ENCODE results near the gene SESTD1.

The SESTD1 gene

GRCh38 chr2:179193759-179194394, 70.8 kb downstream of the SESTD1 start:
- no peak overlapping the region for H3K4me3 ChIP-seq (ENCODE audit: low read depth, low read length)

GRCh38 chr2:179191110-179191509, 73.5 kb downstream of the SESTD1 start:
- no peak overlapping the region for H3K4me3 ChIP-seq (ENCODE audit: low read depth, low read length)

DNA sequence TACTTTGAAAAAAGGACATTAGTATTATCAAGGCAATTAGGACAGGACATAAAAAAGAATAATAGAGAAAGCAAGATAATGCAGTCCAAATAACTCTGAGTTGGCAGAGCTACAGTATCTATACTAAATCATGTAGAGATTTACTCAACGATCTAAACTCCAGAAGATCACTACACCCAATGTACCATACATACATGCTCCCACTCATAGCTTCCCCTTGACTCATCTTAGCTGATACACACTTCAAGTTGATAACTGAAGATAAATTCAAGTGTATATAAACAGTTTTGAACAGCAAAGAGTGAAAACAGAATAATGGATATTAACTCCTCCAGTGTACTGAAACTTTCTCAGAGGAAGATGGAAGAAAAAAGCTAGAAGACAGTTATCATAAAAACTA, 78.5 kb downstream of the SESTD1 start:
- no peak overlapping the region for H3K4me3 ChIP-seq (ENCODE audit: low read depth, low read length)

DNA sequence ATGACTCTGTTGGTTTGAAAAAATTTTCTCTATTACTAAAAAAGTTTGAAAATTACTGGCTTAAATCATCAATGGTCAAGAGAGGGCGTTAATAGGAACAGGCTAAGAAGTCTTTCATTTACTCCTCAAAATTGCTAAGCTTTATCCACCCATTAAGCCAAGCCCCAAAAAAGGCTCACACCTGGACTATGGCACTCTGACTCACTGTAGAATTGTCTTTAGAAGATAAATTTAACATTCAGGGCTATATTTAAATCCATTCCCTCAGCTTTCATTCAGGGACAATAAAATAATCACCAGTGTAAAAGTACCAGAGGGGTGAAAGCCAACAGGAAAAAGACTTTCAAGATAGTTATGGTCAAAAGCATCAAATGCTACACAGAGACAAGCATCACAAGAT, 80.0 kb downstream of the SESTD1 start:
- no peak overlapping the region for H3K4me3 ChIP-seq (ENCODE audit: low read depth, low read length)

- H3K4me3 ChIP-seq (ENCODE audit: low read depth, low read length): no peak overlapping the region
These were observed 83.6 kb downstream of the SESTD1 start for GRCh38 chr2:179181002-179181401.

- H3K4me3 ChIP-seq (ENCODE audit: low read depth, low read length): no peak overlapping the region
These were observed 84.4 kb downstream of the SESTD1 start for GRCh38 chr2:179180242-179180641.

DNA sequence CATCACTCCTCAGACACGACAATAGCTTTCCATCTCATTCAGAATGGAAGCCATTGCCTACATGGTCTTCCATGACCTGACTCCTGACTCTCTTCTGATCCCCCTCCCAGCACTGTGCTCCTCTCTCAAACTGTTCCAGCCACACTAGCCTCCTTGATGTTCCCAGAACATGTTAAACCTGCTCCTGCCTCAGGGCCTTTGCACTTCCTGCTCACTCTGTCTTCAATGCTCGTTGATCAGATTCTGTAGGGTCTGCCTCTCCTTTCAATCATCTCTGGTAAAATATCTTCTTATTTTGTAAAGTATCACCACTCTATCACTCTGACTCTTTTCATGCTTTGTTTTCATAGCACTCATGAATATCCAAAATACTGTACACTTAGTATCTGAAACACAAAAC, 84.9 kb downstream of the SESTD1 start:
- no peak overlapping the region for H3K4me3 ChIP-seq (ENCODE audit: low read depth, low read length)

- no peak overlapping the region for H3K4me3 ChIP-seq (ENCODE audit: low read depth, low read length)
These were observed 86.9 kb downstream of the SESTD1 start for GRCh38 chr2:179177694-179178093.

DNA sequence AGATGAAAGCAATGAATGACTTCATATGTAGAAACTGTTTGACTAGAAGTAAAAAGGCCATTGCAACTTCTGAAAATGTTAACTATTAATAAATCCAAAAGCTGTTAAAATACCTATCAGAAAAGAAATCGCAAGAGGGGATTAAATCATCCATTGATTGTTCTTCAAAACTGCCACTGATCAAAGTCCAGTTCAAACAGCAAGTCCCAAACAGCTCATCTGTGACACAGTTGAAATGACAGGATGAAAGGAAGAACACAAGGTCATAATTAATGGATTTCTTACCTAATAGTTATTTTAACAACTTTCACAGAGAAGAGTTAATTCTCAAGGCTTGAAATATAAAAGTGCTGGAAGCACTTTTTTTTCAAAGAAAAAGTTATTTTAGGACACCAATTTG, 90.4 kb downstream of the SESTD1 start:
- no peak overlapping the region for H3K4me3 ChIP-seq (ENCODE audit: low read depth, low read length)

GRCh38 chr2:179172894-179173293, 91.7 kb downstream of the SESTD1 start:
- no peak overlapping the region for H3K4me3 ChIP-seq (ENCODE audit: low read depth, low read length)

DNA sequence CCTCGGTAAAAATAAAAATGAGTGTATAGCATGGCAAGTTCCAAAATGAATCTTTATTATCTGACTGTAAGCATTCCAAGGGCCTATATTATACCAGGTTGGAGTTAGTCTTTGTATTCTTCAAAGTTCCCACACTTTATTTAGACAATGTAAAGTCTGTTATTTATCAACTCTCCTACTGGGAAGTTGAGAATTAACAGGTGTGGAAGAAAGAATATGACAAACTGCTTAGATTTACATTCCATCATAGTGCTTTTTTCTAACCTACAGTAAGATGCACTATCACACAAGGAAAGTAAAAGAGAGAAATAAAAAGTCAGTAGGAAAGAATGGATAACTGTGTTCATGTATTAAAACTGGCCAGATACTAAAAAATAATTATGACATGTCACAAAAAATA, 93.3 kb downstream of the SESTD1 start:
- H3K4me3 ChIP-seq (ENCODE audit: low read depth, low read length): no peak overlapping the region

GRCh38 chr2:179170901-179171300, 93.7 kb downstream of the SESTD1 start:
- H3K4me3 ChIP-seq (ENCODE audit: low read depth, low read length): no peak overlapping the region

DNA sequence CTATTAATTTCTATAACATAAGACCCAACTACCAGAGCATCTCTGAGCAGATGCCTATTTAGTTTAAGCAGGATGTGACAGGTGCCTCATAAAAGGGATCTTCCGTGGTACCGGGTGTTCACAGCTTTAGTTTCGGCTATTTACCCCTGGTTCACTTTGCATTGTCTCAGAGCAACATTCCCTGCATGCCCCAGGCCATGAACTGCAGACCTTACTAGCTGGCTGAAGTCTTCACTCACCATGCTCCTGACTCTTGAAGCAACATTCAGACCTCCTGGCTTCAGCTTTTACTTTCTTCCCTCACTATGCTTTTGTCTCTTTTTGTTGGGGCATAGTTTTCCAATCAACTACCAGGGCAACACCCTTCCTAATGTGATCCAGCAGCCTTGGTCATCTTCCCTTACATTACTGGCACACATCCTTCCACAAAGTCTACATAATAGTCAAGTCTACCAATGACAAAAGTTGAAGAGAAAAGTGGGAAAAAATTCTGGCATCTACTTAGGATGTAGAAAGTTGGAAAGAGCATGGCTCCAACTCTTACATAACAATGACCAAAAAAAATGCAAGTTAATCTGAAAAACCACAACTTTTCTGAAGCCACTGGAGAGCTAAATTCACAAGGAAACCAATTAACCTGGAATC, 99.2 kb downstream of the SESTD1 start:
- no peak overlapping the region for H3K4me3 ChIP-seq (ENCODE audit: low read depth, low read length)

GRCh38 chr2:179141206-179141605, 123.4 kb downstream of the SESTD1 start:
- no peak overlapping the region for H3K4me3 ChIP-seq (ENCODE audit: low read depth, low read length)

- no peak overlapping the region for H3K4me3 ChIP-seq (ENCODE audit: low read depth, low read length)
These were observed 124.1 kb downstream of the SESTD1 start for GRCh38 chr2:179140571-179140970.

DNA sequence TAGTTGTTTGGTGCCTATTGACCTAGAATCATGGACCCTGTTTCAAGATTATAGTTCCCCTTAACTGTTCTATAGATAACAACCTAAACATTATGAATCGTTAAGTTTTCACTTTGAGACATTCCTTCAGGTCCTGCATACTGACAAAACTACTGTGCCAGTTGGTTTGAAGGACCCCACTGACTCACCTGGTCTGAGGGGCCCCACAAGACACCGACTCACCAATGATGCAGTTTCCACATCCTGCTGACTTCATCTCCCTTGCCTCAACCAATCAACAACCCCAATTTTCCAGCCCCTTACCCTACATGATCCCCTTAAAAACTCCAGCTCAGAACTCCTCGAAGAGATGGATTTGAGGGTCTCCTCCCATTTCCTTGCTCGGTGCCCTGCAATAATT, 125.1 kb downstream of the SESTD1 start:
- H3K4me3 ChIP-seq (ENCODE audit: low read depth, low read length): no peak overlapping the region

DNA sequence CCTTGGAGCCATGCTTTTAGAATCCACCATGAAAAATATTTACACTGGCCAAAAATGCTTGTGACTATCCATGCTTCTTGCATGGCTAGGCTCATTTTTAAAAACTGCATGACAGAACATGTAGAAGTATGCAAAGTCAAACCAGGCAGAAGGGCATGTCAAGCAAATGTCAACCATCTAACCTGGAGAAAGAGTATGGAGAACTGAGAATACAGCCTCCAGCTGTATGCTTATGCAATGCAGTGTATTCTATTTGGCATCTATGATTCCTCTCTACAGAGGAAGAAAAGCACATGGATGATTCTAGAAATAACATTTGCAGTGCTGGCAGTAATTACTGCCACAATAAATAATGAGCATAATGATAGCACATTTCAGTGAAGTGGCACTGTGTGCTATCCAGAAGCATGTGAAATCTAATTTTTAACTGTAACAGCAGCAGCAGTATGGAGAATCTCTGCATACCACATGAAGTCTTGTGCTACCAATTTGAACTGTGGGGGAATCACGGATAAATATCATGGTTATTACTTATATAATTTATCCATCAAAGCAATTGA, 127.4 kb downstream of the SESTD1 start:
- no peak overlapping the region for H3K4me3 ChIP-seq (ENCODE audit: low read depth, low read length)

DNA sequence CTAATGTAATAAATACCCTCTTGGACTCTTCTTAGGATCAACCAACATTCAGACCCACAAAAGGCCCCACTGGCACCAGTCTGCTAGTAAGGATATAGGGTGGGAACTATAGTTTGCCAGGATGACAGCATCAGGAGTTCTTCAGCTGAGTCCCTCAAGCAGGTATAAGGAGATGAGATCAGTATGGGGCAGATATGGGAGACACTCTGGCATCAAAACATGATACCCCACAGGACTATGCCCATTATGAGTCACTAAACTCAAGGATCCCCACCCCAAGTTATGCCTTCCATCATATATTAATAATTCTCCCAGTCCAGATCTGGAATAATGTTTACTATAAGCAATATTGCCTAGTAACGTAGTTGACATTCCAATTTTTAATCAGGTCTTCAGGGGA, 131.6 kb downstream of the SESTD1 start:
- no peak overlapping the region for H3K4me3 ChIP-seq (ENCODE audit: low read depth, low read length)

GRCh38 chr2:179132076-179132475, 132.6 kb downstream of the SESTD1 start:
- H3K4me3 ChIP-seq (ENCODE audit: low read depth, low read length): no peak overlapping the region

DNA sequence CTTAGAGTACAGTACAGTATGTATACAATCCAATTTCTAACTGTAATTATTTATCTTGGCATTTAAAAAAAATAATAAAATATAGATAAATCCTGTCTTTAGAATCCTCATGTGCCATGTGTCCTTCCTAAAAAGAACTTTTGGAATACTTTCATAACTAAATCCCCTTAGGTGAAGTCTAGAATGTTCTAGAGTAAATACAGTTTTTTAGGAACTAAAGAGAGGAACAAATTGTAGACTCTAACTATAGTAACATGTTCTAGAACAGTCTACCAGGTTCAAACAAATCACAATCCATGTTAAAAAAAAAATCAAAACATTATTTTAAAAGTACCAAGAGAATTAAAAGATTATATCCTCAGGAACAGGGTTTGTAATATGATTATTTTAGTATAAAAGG, 134.1 kb downstream of the SESTD1 start:
- no peak overlapping the region for H3K4me3 ChIP-seq (ENCODE audit: low read depth, low read length)

- no peak overlapping the region for H3K4me3 ChIP-seq (ENCODE audit: low read depth, low read length)
These were observed 134.9 kb downstream of the SESTD1 start for GRCh38 chr2:179129574-179130238.

- H3K4me3 ChIP-seq (ENCODE audit: low read depth, low read length): no peak overlapping the region
These were observed 139.2 kb downstream of the SESTD1 start for GRCh38 chr2:179125404-179125803.

All from iPS-11a (cell line).